HG03060 (cell line): ENCODE measurements around the gene CMC2.

Experiments used
- ATAC-seq: cut with Tn5 transposase; IDR thresholded peaks from one replicate; pipeline ENCODE4 v1.9.1; 2021; ENCODE audit warnings: low read depth, moderate number of reproducible peaks; ENCODE audit not compliant: unreplicated experiment

CMC2 gene

GRCh38 chr16:80981103-80981502, 25.6 kb downstream of the CMC2 start:
- ATAC-seq: no peak

GRCh38 chr16:80976946-80977345, 29.7 kb downstream of the CMC2 start:
- no peak for ATAC-seq

GRCh38 chr16:80974649-80975376, 31.9 kb downstream of the CMC2 start:
- ATAC-seq: no peak

- ATAC-seq: no peak
These were observed 32.7 kb downstream of the CMC2 start for GRCh38 chr16:80973991-80974390.

- ATAC-seq: no peak
These were observed 34.1 kb downstream of the CMC2 start for GRCh38 chr16:80972611-80973010.

GRCh38 chr16:80971819-80972218, 34.9 kb downstream of the CMC2 start:
- no peak for ATAC-seq

GRCh38 chr16:80969114-80969484, 37.6 kb downstream of the CMC2 start:
- ATAC-seq: no peak

- ATAC-seq: no peak
These were observed 38.1 kb downstream of the CMC2 start for GRCh38 chr16:80968386-80969113.

- ATAC-seq: no peak
These were observed 40.1 kb downstream of the CMC2 start for GRCh38 chr16:80966617-80967016.

GRCh38 chr16:80964351-80964750, 42.3 kb downstream of the CMC2 start:
- ATAC-seq: no peak

GRCh38 chr16:80962879-80963278, 43.8 kb downstream of the CMC2 start:
- ATAC-seq: no peak

GRCh38 chr16:80958284-80958683, 48.4 kb downstream of the CMC2 start:
- no peak for ATAC-seq

- no peak for ATAC-seq
These were observed 51.7 kb downstream of the CMC2 start for GRCh38 chr16:80954985-80955384.

GRCh38 chr16:80948886-80949493, 57.7 kb downstream of the CMC2 start:
- ATAC-seq: peak; percentile 55

GRCh38 chr16:80947708-80948625, 58.7 kb downstream of the CMC2 start:
- no peak for ATAC-seq

- ATAC-seq: no peak
These were observed 59.4 kb downstream of the CMC2 start for GRCh38 chr16:80947239-80947638.

GRCh38 chr16:80946481-80946880, 60.2 kb downstream of the CMC2 start:
- ATAC-seq: no peak

- ATAC-seq: no peak
These were observed 66.4 kb downstream of the CMC2 start for GRCh38 chr16:80940069-80940856.

GRCh38 chr16:80938879-80939260, 67.8 kb downstream of the CMC2 start:
- ATAC-seq: no peak
